NK-92 (cell line): ENCODE measurements around the gene SRGAP1.
"Not testable (repeated sequence)": the region's sequence is repeated elsewhere in the genome, so short reads cannot be mapped to it uniquely, and the experiment has no call there.

ENCODE experiments used
- DNase-seq: peaks from one replicate; lab custom pipeline; 2025; ENCODE audit not compliant: unreplicated experiment; lab: John Stamatoyannopoulos, UW

The SRGAP1 gene

DNA sequence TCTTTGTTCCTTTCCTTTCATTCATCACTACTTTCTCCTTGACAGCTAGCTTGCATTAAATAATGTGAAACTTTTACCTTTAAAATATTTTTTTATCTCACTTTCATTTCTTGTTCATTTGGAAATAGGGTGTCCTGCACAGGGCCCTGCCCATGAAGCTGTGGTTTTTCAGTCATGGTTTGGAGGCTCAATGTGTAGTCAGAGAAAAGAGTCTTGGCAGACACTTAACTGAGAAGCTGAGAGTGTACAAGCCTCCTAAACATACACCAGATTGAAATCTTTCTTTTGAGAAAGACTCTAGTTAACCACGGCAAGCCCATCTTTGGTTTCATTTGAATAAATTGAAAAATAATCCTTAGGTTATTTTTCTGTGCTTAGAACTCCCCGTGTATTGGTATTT lies 303.4 kb downstream of the SRGAP1 start:
- DNase-seq, result no peak

DNA sequence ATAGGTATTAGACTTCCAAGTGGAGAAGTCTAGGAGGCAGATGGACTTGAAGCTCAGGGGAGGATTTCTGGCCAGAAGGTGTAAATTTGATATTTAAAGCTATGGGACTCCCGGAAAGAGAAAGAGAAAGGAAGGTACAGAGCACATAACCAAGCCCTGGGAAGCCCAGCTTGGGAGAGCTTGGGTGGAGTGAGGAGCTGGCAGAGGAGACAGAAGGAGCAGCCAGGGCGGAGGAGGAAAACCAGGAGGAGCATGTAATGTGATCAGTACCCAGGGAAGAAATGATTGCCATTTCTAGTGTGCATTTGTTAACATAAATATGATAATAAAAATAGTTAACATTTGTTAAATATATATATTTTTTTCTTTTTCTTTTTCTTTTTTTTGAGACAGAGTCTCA lies 310.2 kb downstream of the SRGAP1 start:
- DNase-seq, result no peak

DNA sequence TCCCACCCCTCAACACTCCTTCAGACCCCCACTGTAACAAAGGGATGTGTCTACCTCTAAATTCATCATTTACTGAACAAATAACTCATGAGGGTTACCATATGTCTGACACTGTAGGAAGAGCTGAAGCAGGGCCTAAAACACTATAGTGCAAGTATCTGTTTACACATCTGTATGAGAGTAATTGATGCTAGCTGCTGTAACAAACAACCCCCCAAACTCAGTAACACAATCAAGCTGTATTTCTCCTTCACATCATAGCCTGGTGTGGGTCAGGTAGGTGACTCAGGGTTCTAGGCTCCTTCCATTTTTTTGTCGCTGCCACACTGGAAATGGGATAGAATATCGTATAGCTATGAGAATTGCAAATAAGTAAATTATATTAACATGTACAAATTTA lies 312.6 kb downstream of the SRGAP1 start:
- DNase-seq, result no peak

DNA sequence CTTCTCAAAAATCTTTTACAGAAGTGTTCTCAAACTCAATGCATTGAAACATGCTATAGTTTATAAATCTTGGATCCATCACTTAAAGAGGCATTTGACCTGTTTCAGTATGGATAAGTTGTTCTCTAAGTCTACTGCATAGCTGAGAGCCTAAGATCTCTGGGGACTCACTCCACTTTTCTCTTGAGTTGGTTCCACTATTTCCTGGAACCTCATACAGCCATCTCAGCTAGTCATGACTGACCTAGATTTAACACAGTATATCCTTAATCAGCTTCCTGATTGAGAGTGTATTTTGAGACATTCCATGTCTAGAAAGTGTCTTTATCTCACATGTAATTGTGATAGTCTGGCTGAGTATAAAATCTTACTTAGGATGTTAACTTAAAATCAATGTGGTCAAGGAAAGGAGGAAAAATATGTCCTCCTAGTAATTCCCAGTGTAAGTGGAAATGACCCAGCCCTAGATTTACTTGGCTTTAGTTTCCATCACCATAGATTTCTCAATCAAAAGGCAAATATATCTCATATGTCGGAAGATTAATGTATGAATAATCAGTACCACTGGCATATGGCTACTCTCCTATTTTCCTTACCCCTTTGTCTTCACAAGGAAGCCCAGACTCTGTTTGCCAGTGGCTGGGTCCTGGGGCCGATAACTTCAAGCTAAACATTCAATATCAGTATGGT lies 315.7 kb downstream of the SRGAP1 start:
- no peak for DNase-seq

DNA sequence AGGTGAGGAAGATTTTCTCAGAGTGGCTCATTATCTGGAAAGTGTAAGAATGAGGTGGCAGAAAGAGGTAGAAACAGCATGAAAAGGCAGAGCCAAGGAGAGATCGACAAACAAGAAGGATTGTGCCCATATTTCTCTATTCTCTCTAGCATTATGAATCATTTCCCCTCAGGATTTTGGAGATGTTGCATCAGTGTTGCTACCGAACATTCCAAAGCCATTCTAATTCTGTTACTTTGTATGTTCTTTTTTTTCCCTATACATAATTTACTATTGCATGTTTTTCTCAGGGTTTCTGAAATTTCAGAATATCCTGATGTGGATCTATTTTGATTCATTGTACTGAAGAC lies 316.2 kb downstream of the SRGAP1 start:
- DNase-seq, result no peak

DNA sequence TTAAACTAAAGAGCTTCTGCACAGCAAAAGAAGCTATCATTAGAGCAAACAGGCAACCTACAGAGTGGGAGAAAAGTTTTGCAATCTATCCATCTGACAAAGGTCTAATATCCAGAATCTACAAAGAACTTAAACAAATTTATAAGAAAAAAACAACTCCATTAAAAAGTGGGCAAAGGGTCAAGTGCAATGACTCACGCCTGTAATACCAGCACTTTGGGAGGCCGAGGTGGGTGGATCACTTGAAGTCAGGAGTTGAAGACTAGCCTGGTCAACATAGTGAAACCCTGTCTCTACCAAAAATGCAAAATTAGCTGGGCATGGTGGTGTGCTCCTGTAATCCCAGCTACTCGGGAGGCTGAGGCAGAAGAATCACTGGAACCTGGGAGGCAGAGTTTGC lies 322.1 kb downstream of the SRGAP1 start:
- DNase-seq, result not testable (repeated sequence)

DNA sequence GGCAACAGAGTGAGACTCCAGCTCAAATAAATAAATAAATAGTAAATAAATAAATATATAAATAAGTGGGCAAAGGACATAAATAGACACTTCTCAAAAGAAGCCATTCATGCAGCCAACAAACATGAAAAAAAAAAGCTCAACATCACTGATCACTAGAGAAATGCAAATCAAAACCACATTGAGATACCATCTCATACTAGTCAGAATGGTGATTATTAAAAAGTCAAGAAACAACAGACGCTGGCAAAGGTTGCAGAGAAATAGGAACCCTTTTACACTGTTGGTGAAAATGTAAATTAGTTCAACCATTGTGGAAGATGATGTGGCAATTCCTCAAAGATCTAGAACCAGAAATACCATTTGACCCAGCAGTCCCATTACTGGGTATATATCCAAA lies 322.5 kb downstream of the SRGAP1 start:
- DNase-seq, result not testable (repeated sequence)

DNA sequence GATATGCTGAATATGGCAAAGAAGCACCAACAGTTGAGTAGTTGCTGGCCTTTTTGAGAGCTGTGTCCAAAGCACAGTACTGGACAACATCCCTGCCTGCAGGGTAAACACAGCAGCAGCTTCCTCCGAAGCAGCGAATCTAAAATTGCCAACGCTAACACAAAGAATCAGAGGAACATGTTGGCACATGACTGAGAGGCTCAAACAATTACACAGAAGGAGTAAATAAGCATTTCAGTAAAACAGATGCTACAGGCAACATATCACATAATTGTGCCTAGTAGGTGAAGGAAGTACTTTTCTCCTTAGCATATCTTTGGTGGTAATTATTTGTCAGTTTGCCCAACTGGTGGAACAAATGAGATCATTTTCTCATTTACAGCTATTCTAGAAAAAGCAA lies 325.5 kb downstream of the SRGAP1 start:
- no peak for DNase-seq

DNA sequence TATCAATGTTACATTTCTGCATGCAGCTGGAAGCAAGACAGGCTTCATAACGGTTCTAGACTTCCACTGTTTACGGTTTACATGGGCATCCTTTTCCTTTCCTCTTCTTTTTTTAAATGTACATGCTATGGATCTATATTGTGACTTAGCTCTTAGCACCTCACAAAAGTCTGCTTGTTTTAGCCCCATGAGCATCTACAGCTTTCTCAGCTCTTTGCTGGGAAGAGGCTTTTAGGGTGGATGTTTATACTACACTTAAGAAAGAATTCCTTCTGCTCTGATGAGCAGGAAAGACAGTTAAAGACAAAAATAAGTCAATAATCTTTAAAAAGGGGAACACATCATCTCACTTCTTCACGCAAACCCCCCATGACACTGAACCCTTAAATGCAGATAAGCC lies 326.2 kb downstream of the SRGAP1 start:
- no peak for DNase-seq

DNA sequence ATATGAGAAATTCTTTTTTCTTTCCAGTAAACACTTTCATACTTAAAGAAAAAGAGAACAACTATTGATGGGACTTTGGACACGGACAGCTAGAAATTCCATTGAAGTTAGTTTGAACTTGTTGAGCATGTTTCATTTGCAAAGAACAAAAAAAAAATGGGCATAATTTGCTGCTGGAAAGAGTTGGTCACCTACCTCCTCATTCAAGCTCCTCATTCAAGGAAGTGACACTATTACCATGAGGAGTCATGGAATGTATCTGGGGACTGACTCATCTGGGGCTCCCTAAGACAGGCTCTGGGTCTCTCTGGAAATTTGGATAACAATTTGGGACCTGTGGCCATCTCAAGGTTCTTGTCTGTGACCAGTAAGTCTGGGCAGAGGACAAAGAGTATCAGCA lies 327.2 kb downstream of the SRGAP1 start:
- no peak for DNase-seq

DNA sequence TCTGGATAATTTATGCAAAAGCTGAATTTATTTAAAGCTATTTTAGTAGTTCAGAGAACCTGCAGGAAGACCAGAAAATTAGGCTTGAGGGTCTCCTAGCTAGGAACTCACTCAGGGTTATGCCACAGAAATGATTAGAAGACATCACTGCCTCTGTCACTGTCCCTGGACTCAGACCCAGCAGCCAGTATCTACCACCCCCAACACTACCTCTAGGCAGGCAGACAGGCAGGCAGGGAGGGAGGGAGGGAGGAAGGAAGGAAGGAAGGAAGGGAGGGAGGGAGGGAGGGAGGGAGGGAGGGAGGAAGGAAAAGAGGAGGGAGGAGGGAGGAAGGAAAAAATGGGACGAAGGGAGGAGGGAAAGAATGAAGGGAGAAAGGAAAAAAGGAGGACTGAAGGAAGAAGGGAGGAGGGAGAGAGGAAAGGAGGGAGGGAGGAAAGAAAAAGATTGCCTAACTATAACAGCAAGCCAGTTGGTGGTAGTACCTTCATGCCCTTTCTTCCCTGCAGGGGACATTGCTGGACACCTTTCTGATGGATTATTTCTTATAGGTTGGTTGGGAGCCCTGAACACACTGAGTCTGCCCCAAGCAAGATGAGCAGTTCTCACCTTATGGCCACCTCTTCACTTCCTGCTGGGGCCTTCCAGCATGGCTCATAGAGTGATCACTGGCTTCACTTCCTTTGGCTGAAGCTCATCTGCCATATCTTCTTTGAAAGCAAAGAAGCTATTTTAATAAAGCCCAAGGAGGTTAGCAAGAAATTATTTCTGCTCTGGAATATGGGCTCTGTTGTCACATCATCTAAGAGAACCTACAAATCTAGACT lies 327.9 kb downstream of the SRGAP1 start:
- DNase-seq, result no peak

DNA sequence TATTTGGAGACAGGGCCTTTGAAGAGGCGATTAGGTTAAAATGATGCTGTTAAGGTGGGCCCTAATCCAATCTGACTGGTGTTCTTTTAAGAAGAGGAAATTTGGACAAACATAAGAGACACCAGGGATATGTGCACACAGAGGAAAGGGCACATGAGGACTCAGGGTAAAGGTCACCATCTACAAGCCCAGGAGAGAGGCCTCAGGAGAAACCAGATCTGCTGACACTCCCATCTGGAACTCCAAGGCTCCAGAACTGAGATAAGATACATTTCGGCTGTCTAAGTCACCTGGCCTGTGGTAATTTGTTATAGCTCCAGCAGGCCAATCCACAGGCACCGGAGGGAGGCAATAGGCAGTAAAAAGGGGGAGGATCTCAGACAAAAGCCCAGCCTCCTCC lies 329.0 kb downstream of the SRGAP1 start:
- no peak for DNase-seq

DNA sequence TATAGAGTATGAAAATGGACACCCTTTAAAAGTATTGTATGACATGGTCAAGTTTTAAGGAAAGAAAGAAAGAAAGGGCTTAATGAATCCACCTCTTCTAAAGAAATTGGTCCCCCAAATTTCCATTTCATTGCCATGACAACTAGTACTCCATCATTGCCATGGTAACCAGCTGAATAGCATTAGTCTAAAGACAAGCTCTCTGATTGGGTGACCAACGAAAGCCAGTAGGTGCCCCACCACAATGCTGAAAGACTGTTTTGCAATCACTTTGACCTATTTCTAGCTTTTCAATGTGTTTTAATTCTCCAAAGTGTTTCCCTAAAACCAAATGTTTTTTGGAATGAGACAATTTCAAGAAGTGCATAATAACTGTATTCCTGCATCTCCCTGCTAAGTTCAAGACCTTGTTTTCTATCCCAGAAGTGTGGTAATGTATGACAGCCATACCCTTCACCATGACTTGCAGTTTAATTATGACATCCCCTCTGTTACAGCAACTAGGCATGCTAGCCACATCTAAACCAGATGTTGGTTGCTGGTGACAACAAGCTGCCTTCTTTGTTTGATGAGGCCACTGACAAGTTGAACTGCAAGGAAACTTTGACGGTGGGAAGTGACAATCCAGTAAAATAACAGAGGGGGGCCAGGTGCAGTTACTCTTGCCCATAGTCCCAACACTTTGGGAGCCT lies 330.9 kb downstream of the SRGAP1 start:
- DNase-seq, result no peak

DNA sequence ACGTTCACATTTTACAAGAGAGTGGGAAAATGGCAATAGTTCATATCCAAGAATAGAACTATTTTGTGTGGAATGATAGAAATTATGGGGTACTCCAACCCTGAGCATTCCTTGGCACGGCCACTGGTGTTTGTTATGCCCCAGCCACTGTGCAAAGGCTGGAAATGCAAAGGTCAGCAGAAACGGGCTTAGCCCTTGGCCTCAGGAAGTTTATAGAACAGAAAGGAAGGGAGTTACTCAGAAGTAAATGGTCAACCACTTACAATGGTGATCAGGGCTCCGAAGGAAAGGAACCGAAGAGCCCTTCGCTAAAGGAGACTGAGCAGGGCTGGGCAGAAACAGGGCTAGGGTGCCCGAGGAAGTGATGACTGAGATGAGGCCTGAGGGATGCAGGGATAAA lies 332.5 kb downstream of the SRGAP1 start:
- no peak for DNase-seq

DNA sequence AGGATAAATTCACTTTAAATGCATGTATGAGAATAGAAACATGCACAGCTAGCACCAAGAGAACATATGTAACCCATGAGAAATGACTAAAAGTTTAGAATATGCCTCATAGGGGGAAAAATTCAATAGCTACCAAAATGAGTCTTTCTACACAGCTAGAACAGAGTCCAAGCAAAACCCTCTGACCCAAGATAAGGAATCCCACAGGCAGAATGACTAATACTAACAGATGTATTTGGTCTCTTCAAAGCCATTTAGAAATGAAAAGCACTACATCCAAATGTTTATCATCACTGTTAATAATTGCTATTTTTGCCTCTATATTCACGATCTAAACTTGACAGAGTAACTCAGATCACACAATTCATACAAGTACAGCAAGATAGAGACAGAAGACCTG lies 333.6 kb downstream of the SRGAP1 start:
- DNase-seq, result no peak

DNA sequence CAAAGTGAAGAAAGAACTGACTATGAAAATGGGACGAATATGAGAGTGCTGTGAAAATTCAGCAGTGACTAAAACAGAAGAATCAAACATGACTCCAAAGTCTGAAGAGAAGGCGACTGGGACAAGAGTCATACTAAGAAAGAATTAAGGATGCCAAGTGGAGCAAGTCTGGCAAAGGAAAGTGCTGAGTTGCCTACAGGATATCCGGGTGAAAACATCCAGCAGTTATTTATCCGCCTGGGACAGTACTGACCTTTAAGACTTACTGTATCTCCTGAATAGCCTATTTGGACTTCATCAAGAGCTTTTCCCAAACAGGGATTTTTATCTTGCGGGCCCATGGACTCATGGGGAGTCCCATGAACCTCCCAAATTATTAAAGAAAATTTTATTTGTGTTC lies 336.5 kb downstream of the SRGAP1 start:
- no peak for DNase-seq

DNA sequence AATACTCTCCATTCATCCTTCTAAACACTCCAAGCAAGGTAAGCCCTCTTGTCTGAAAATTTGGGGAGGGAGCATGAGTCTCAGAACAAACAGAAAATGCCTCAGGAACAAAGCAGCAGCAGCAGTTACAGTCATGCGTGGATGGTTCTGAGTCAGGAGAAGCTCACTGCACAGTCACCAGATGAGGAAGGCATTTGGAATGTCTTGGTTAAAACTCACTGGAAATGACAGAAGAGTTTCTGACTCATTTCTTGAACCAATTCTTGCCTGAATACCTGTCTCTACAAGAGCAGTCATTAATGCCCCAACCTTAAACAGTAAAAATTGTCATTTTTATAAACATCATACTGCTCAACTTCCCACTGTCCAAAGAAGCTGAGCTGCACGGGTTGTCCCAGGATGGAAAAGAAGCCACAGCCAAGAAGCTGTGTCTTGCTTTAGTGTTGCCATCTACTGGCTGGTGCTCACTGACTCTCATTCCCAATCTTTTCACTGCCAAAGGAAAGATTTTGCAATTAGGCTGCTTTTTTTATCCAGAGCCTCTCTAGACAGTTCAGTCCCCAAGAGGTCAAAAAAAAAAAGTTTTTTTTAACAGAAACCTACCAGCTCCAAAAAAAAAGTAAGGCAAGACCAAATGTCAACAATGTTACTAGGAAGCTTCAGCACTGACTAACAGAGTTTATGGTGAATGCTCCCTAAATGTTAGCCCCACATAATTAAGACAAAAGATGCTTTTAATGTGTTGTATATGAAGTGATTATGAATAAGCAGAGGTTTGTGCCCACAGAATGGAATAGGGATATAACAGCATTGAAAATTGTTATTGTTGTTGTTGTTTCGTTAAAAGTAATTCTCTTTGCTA lies 337.2 kb downstream of the SRGAP1 start:
- DNase-seq, result no peak

DNA sequence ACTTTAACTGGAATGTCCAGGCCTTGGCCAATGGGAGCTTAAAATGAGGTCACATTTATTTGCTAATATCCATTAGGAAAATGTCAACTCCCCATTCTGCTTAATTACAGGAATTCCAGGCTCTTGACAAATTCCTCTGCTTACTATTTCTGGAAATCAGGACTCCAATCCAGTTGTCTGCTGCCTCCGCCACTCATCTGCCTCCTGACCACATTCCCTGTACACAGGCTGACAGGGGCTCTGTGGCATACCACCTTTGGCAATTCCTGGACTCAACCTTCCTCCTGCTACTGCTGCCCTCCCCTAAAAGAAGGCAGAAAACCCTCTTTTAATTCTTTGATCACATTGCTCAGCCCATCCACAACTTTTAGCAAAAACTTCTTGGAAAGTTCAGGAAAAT lies 339.7 kb downstream of the SRGAP1 start:
- no peak for DNase-seq

DNA sequence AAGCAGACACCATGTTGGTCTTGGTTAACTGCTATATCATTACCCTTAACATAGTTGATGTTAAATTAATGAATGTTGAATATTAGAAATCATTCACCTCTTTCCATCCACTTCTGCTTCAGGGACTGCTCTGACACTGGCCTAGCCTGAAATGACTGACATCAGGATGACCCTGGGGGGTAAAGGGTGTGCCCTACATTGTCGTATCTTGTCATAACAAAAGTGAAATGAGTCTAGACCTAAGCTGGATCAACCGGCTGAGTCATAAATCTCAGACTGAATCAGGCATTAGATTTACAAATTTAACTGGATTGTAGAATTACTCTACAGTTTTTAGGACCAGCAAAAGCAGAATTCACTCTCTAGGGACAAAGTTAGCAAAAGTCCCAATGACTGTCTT lies 342.3 kb downstream of the SRGAP1 start:
- no peak for DNase-seq

DNA sequence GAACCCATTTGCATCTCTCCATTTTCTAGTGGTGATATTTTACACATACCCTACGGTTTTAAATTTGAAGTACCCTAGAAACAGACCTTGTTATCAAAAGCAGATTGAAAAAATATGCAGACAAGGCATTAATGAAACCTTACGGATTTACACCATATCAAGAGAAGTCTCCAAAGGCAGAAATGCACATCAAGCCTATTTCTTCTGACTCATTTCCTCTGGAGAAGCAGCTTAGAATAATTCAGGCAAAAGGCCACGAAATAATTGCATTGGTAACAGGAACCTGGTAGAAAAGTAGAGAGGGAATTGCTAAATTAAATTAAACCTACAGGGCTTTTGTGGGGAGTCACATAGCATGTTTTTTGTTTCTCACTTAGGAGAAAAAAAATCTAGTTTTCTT lies 342.9 kb downstream of the SRGAP1 start:
- no peak for DNase-seq

DNA sequence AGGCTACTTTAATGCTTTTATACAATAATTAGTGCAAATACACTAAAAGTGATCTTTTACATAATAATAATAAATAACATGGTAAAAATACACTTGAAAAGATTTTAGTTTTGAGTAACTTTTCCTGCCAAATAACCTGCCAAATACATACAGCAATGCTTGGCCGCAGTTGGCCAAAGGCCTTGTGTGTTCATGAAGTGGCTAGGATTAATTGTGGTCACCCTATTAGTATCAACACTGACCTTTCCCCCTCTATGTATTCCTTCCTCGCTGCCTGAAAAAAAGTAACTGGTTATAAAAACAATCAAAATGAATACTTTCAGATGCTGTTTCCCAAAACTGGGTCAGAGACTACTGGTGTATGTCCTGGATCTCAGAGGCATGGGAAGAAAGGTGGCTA lies 343.3 kb downstream of the SRGAP1 start:
- no peak for DNase-seq
